ENCODE results near the gene SPOCK1.

The SPOCK1 gene

GRCh38 chr5:137207023-137207760, 291.9 kb downstream of the SPOCK1 start:
- H3K27ac ChIP-seq, result no peak overlapping the region
- H3K27me3 ChIP-seq, result no peaks in the 10 kb centered on the region
- no peak for DNase-seq
- H3K4me3 ChIP-seq, result no peak overlapping the region
- no peaks in the 10 kb centered on the region for H3K36me3 ChIP-seq
- H3K9me3 ChIP-seq, result no peaks in the 10 kb centered on the region
- TF ChIP-seq, protein P1, sequence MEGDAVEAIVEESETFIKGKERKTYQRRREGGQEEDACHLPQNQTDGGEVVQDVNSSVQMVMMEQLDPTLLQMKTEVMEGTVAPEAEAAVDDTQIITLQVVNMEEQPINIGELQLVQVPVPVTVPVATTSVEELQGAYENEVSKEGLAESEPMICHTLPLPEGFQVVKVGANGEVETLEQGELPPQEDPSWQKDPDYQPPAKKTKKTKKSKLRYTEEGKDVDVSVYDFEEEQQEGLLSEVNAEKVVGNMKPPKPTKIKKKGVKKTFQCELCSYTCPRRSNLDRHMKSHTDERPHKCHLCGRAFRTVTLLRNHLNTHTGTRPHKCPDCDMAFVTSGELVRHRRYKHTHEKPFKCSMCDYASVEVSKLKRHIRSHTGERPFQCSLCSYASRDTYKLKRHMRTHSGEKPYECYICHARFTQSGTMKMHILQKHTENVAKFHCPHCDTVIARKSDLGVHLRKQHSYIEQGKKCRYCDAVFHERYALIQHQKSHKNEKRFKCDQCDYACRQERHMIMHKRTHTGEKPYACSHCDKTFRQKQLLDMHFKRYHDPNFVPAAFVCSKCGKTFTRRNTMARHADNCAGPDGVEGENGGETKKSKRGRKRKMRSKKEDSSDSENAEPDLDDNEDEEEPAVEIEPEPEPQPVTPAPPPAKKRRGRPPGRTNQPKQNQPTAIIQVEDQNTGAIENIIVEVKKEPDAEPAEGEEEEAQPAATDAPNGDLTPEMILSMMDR (IDR thresholded peaks at IDR 0.05), result no peak
- peaks cover 0 to 21% (median 7%) of the 10 kb centered on the region in 4 donors for H3K4me1 ChIP-seq
- intact Hi-C loops (cut with DNase I; ENCODE audit: low total_unique reads), result no loop called here

GRCh38 chr5:137206030-137206715, 293.0 kb downstream of the SPOCK1 start:
- DNase-seq, result no peak
- no peaks in the 10 kb centered on the region for H3K9me3 ChIP-seq
- H3K4me3 ChIP-seq, result no peak overlapping the region
- no peak overlapping the region for H3K27ac ChIP-seq
- TF ChIP-seq, protein P1 (IDR thresholded peaks at IDR 0.05), result no peak
- peaks cover 0 to 31% (median 16%) of the 10 kb centered on the region in 4 donors for H3K4me1 ChIP-seq
- intact Hi-C loops (cut with DNase I; ENCODE audit: low total_unique reads), result no loop called here
- no peaks in the 10 kb centered on the region for H3K27me3 ChIP-seq
- H3K36me3 ChIP-seq, result no peaks in the 10 kb centered on the region

DNA sequence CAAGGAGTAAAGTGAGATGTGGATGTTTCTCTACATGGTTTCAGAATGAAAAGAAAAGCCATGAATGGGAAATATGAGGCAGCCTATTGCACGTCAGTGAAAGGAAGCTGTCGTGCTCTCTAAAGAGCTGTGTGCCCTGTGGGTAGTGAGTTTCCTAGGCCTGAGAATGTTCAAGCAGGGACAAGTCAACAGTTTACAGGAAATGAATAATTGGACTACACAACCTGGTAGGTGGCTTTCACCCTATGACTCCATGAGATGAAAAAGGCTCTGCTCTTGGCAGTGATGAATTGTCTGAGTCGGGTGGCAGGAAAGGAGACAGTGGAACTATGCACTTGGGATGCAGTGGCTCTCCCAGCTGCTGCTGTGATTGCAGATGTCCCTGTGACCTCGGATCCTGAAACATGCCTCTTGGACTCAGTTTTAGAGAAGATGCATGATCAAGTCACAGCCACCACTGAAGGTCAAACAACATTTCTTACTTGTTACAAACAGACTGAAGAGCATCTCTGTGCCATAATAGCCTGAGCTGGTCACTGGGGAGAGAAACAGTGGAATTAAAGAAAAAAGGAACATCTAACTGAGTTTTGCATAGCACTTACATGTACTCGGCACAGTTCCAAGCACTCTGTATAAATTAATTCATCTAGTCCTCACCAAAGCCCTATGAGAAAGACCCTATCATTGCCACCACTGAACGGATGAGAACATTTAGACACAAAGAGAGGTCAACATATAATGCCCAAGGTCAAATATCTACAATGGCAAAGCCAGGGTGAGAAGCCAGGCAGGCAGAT, 293.7 kb downstream of the SPOCK1 start:
- peaks cover 0 to 32% (median 16%) of the 10 kb centered on the region in 4 donors for H3K4me1 ChIP-seq
- H3K27me3 ChIP-seq, result no peaks in the 10 kb centered on the region
- H3K9me3 ChIP-seq, result no peaks in the 10 kb centered on the region
- H3K4me3 ChIP-seq, result no peak overlapping the region
- no peak overlapping the region for H3K27ac ChIP-seq
- DNase-seq, result no peak
- TF ChIP-seq, protein P1 (IDR thresholded peaks at IDR 0.05), result no peak
- intact Hi-C loops (cut with DNase I; ENCODE audit: low total_unique reads), result no loop called here
- no peaks in the 10 kb centered on the region for H3K36me3 ChIP-seq

DNA sequence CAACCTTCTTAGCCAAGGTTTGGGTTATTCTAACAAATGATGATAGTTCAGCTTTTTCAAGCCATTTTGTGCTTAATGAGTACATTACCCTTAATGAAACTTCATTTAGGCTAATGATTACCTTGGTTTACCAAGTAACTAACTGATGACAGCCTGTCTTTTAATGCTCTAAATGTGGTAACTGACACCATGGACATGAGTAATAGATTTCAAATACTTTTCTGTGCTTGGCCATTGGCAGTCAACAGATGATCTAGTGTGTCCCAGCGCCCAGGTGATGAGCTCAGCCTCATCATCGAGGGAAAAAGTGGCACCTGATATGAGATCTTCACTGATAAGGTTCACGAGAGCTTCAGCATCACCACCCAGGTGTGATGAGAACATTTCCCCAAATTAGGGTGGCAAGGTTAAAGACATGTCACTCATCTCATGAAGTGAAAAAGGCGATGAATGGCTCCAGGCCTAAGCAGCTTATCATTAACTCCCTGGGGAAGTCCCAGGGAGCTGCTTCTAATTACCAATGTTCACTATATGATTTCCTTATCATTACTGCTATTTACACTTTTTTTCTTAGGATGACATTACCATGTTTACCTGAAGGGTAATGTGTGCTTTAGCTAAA, 296.0 kb downstream of the SPOCK1 start:
- H3K27me3 ChIP-seq, result no peaks in the 10 kb centered on the region
- no peak overlapping the region for H3K4me3 ChIP-seq
- no peak for DNase-seq
- H3K27ac ChIP-seq, result no peak overlapping the region
- H3K36me3 ChIP-seq, result no peaks in the 10 kb centered on the region
- peaks cover 0 to 17% (median 14%) of the 10 kb centered on the region in 4 donors for H3K4me1 ChIP-seq
- TF ChIP-seq, protein P1 (IDR thresholded peaks at IDR 0.05), result no peak
- H3K9me3 ChIP-seq, result no peaks in the 10 kb centered on the region
- intact Hi-C loops (cut with DNase I; ENCODE audit: low total_unique reads), result no loop called here

DNA sequence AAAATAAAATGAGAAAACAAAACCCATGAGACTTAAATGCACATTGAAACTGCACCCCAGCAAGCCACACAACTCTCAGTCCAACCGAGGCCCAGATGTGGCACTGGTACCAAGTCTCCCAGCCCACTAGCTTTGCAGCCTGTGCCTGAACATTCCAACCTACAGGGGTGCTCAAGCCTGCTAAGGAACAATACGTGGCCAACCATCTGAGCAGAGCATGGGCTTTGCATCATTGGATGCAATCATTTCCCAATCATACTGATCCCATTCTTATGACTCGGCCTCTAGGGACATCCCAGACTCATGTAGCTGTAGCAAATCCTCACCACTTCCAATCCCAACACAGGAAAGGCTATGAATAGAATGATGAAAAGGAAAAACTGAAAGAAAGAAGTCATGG, 297.2 kb downstream of the SPOCK1 start:
- Histone ChIP-seq H3K4me3 (no peak overlapping the region), H3K27me3 (no peaks in the 10 kb centered on the region), H3K4me1 (peaks cover 0 to 17% (median 14%) of the 10 kb centered on the region in 4 donors), H3K36me3 (no peaks in the 10 kb centered on the region), H3K27ac (no peak overlapping the region), H3K9me3 (no peaks in the 10 kb centered on the region)
- TF ChIP-seq, protein P1 (IDR thresholded peaks at IDR 0.05), result peak; percentile 54 to 61
- intact Hi-C loops (cut with DNase I; ENCODE audit: low total_unique reads), result no loop called here
- peak in 1 of 2 donors; percentile 69 for DNase-seq

Measured in tibial artery (tissue), 4 donors.